ENCODE measurements around the gene VPREB1. TPM values are rescaled to one million over a fixed set of nuclear protein-coding genes. Genes with fewer than 3 reads are reported as not detected.
A peak's percentile ranks its signal among the peaks of the same experiment; 100 is the strongest.
"Not testable (repeated sequence)": the region's sequence is repeated elsewhere in the genome, so short reads cannot be mapped to it uniquely, and the experiment has no call there.

The VPREB1 gene
- total RNA-seq, 1 experiment from 2014 or later = not detected

GRCh38 chr22:22213231-22213630, 31.4 kb upstream of the VPREB1 start:
- DNase-seq (ENCODE audit: low read depth) = no peak

GRCh38 chr22:22214819-22215329, 29.7 kb upstream of the VPREB1 start:
- no peak for DNase-seq (ENCODE audit: low read depth)

- DNase-seq (ENCODE audit: low read depth) = no peak
Measured at GRCh38 chr22:22215659-22216449, 28.7 kb upstream of the VPREB1 start.

GRCh38 chr22:22216450-22216959, 28.1 kb upstream of the VPREB1 start:
- DNase-seq (ENCODE audit: low read depth) = no peak

- no peak for DNase-seq (ENCODE audit: low read depth)
Measured at GRCh38 chr22:22218302-22218701, 26.3 kb upstream of the VPREB1 start.

GRCh38 chr22:22219140-22219996, 25.2 kb upstream of the VPREB1 start:
- no peak for DNase-seq (ENCODE audit: low read depth)

- not testable (repeated sequence) for DNase-seq (ENCODE audit: low read depth)
Measured at GRCh38 chr22:22221043-22221442, 23.5 kb upstream of the VPREB1 start.

- no peak for DNase-seq (ENCODE audit: low read depth)
Measured at GRCh38 chr22:22226448-22227187, 18.0 kb upstream of the VPREB1 start.

GRCh38 chr22:22228421-22228820, 16.2 kb upstream of the VPREB1 start:
- DNase-seq (ENCODE audit: low read depth) = no peak

- DNase-seq (ENCODE audit: low read depth) = no peak
Measured at GRCh38 chr22:22228921-22229320, 15.7 kb upstream of the VPREB1 start.

GRCh38 chr22:22229683-22230420, 14.7 kb upstream of the VPREB1 start:
- DNase-seq (ENCODE audit: low read depth) = no peak

GRCh38 chr22:22230438-22230837, 14.1 kb upstream of the VPREB1 start:
- no peak for DNase-seq (ENCODE audit: low read depth)

GRCh38 chr22:22233081-22233480, 11.5 kb upstream of the VPREB1 start:
- DNase-seq (ENCODE audit: low read depth) = no peak

GRCh38 chr22:22235558-22235957, 9.0 kb upstream of the VPREB1 start:
- DNase-seq (ENCODE audit: low read depth) = peak; percentile 34

- DNase-seq (ENCODE audit: low read depth) = no peak
Measured at GRCh38 chr22:22237521-22237920, 7.1 kb upstream of the VPREB1 start.

- no peak for DNase-seq (ENCODE audit: low read depth)
Measured at GRCh38 chr22:22239311-22239939, 5.2 kb upstream of the VPREB1 start.

- DNase-seq (ENCODE audit: low read depth) = no peak
Measured at GRCh38 chr22:22241554-22241898, 3.1 kb upstream of the VPREB1 start.

GRCh38 chr22:22242488-22242887, 2.1 kb upstream of the VPREB1 start:
- no peak for DNase-seq (ENCODE audit: low read depth)

GRCh38 chr22:22243033-22243680, 1.4 kb upstream of the VPREB1 start:
- DNase-seq (ENCODE audit: low read depth) = no peak

- no peak for DNase-seq (ENCODE audit: low read depth)
Measured at GRCh38 chr22:22245256-22245909, 797 bp downstream of the VPREB1 start.

Measured in Daoy (cell line).